ENCODE data around the gene TTBK2.

TTBK2 gene

DNA sequence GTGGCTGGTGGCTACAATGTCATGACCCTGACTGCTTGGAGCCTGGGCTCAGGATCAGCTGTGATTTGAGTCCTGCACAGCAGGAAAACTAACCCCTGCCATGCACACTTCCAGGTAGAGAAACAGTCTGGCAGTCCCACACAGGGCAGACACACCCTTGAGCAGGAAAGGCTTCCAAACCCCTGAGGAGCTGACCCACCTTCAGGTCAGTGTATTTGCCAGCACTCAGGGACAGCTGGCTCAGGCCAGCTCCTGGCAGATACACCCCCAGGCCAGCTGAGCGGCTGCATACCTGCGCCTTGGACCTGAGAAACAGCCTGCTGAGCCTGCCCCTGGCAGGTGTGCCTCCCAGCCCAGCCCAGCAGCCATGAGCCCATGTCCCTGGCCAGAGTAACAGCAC, 161.5 kb downstream of the TTBK2 start:
- TF ChIP-seq, protein P1, sequence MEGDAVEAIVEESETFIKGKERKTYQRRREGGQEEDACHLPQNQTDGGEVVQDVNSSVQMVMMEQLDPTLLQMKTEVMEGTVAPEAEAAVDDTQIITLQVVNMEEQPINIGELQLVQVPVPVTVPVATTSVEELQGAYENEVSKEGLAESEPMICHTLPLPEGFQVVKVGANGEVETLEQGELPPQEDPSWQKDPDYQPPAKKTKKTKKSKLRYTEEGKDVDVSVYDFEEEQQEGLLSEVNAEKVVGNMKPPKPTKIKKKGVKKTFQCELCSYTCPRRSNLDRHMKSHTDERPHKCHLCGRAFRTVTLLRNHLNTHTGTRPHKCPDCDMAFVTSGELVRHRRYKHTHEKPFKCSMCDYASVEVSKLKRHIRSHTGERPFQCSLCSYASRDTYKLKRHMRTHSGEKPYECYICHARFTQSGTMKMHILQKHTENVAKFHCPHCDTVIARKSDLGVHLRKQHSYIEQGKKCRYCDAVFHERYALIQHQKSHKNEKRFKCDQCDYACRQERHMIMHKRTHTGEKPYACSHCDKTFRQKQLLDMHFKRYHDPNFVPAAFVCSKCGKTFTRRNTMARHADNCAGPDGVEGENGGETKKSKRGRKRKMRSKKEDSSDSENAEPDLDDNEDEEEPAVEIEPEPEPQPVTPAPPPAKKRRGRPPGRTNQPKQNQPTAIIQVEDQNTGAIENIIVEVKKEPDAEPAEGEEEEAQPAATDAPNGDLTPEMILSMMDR (IDR thresholded peaks at IDR 0.05) = no peak

DNA sequence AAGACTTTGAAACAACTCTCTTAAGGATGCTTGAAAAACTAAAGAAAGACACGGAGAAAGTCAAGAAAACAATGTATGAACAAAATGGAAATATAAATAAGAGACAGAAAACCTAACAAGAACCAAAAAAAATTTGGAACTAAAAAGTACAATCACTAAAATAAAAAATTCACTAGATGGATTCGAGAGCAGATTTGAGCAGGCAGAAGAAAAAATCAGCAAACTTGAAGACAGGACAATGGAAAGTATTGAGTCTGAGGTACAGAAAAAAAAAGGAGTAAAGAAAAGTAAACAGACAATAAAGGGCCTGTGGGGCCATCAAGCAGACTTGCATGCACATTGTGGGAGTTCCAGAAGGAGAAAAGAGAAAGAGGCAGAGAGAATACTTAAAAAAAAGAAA, 170.3 kb downstream of the TTBK2 start:
- TF ChIP-seq, protein P1 (IDR thresholded peaks at IDR 0.05) = no peak

DNA sequence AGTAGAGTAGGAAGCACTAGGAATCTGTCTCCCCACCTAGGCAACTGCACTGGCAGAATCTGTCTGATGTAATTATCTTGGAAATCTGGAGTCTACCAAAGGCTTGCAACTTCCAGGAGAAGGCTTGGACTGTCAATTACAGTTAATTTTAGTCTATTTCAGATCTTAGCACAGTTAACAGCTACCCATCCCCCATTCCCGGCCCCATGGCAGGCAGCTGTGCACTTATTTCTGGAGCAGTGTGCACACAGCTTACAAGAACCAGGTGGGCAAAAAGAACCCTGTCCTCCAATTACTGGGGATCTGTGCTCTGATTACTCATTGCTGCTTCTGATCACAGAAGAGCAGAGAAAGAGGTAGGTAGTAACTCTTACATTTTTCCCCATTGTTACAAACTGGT, 171.3 kb downstream of the TTBK2 start:
- TF ChIP-seq, protein P1 (IDR thresholded peaks at IDR 0.05) = no peak

DNA sequence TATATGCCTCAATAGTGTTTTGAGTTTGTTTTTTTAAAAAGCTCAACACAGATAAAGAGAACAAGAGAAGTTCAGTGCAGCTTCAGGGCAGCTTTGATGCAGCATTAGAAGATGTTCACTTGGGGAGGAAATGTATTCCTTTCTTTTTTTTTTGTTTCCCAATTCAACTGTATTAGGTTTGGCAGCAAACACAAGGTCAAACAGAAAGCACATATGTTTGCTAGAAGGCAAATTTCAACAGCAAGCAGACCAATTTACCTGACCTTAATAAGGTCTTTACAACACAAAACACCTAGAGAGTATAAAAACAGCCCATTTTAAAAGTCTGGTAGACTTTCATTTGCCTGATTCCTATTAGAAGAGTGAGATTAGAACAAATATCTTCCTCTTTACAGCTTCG, 176.4 kb downstream of the TTBK2 start:
- TF ChIP-seq, protein P1 (IDR thresholded peaks at IDR 0.05) = no peak

DNA sequence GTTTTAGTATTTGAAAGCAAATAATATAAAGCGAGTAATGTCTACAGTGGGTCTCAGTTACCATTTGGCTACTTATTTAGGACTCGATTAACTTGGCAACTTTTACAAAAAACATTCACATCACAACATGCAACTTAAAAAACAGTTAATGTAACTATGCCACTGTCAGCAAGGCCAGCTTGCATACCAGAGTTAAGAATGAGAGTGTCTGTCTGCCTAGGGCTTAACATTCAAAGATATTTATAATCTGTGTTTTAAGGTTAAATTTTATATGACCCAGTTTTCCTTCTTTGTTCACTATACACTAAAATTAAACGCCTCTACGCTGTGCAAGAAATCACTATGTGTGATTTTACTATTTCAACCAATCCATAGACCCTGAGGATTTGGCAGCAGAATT, 178.4 kb downstream of the TTBK2 start:
- TF ChIP-seq, protein P1 (IDR thresholded peaks at IDR 0.05) = no peak

GRCh38 chr15:42741710-42742109, 178.9 kb downstream of the TTBK2 start:
- TF ChIP-seq, protein P1 (IDR thresholded peaks at IDR 0.05) = no peak

DNA sequence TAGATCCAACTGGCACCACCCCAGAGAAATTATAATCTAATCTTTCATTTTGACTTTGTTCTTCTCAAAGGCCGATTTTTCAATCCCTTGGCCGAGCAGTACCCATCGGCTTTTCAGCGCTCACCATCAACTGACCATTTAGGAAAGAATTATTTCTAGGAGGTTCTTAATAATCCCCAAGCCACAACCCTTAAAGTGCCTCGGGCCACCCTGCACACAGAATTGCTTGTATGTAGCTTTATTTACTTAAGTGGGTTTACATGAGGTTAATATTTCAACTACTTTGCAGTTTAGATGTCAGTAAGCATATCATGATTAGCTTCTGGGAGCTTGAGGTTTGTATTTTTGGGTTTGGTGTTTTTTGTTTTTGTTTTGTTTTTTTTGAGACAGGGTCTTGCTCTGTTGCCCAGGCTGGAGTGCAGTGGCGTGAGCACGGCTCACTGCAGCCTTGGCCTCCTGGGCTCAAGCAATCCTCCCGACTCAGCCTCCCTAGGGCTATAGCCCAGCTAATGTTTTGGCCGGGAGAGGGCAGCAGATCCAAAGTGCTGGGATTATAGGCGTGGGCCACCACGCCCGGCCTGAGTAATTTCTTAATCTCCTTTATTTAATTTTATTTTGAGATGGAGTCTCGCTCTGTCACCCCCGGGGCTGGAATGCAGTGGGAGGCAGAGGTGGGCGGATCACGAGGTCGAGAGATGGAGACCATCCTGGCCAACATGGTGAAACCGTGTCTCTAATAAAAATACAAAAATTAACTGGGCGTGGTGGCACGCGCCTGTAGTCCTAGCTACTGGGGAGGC, 182.8 kb downstream of the TTBK2 start:
- TF ChIP-seq, protein P1 (IDR thresholded peaks at IDR 0.05) = no peak

Measured in LNCAP (cell line).